Activated T-helper 1 cell treated with anti-CD3 and anti-CD28 coated beads, Interleukin-12 subunit alpha, Interleukin-12 subunit beta, Interleukin-2, Interleukin-4 antibody, amounts not matched to agents 30 ng/mL and 10 ng/mL and 1 ng/mL, durations not matched to agents 14 hours and 24 hours and 36 hours (primary cell): ENCODE measurements around the gene RPL41. TPM values are rescaled to one million over a fixed set of nuclear protein-coding genes. Genes with fewer than 3 reads are reported as not detected.

Experiments used
- DNase-seq: peaks from one replicate; pipeline ENCODE4 v3.0.0; 2021; ENCODE audit warnings: low spot score
- H3K27ac Mint-ChIP-seq: one replicate; pipeline ENCODE4 v1.8.0; 2021; ENCODE audit warnings: mild to moderate bottlenecking, mixed read lengths
- H3K27me3 Mint-ChIP-seq: one replicate; pipeline ENCODE4 v1.8.0; 2022; ENCODE audit warnings: mild to moderate bottlenecking, moderate library complexity, mixed read lengths; ENCODE audit not compliant: insufficient read depth
- H3K36me3 Mint-ChIP-seq: one replicate; pipeline ENCODE4 v1.8.0; 2021; ENCODE audit warnings: low read depth, mixed read lengths
- H3K4me1 Mint-ChIP-seq: one replicate; pipeline ENCODE4 v1.8.0; 2021; ENCODE audit warnings: low read depth, mixed read lengths
- H3K4me3 Mint-ChIP-seq: one replicate; pipeline ENCODE4 v1.8.0; 2021; ENCODE audit warnings: mild to moderate bottlenecking, moderate library complexity, mixed read lengths
- H3K9me3 Mint-ChIP-seq: one replicate; pipeline ENCODE4 v1.8.0; 2021; ENCODE audit warnings: mixed read lengths
- intact Hi-C: fragments of 100-400 bp; cut with micrococcal nuclease; formaldehyde crosslinking; loops from one replicate; pipeline ENCODE4 v1.15.1; 2024
- total RNA-seq: library from RNA; stranded (reverse); gene quantifications from 2 replicates; pipeline ENCODE4 v1.2.3, GENCODE V29; 2022

The RPL41 gene
- total RNA-seq, 1 donor from 2014 or later: 3,676 TPM

DNA sequence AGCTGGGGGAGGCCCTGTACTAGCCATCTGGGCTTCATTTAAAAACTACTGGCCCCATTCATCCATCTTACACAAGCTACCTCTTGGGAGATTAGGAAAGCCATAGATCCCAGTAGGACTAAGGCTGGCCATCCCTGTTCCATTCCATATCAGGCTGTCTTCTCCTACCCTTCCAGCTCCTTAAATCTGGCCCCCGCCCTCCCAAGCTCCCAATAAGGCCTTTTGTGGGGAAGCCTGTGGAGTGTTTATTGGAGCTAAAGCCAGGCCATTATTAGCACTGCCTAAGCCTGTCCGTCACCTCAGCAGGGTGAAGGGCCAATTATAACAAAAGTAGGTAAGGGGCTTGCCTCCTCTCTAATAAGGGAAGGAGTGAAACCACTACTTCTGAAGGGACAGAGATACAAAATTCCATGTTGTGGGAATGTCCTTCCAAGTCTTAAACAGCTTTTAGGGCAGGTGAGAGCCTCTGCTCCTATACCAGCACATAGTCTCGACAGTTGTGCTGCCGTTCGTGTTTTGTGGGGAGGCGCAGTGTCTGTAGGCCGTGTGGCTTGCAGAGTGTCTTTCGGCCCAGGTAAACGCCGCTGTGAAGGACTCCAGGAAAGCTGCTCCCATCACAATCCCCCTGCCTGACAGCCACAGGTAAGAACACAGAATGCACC lies 45.4 kb downstream of the RPL41 start:
- intact Hi-C loops: no loop called here

DNA sequence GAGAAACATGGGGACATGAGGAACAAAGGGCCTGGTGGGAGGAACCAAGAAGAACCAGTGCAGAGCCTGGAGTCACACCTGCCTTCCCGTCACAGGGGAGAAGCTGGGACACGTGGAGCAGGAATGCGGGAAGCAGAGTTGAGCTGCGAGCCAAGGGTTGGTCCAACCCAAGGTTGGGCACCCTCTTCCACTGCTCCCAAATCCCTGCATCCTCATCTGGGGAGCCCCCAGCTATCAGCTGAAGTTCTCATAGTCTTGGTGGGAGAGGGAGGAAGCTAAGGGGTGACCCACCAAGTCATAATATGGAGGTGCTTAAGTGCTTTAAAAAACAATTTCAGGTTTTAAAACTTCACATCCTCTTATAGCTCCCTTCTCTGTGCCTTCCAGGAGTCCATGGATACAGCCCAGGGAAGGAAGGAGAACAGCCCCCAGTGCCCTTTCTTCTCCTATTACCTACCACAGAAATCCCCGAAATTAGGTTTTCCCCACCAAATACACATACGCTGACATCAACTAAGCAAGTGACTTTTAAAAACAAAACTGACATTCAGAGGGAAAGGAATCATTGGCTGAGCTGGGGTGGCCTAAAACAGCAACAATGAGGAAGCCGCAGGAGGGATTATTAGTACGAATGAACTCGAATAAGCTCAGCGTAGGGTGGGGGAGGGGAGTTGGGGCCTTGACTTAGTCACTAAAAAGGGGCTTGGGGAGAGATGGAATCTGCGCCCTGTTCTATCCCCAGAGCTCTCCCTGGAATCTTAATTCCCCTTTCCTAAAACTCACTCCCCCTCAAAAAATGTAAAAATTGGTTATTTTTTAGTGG lies 46.2 kb downstream of the RPL41 start:
- DNase-seq: no peak
- H3K27ac Mint-ChIP-seq: peak overlapping the region; percentile 40
- no peaks in the 10 kb centered on the region for H3K9me3 Mint-ChIP-seq
- no peaks in the 10 kb centered on the region for H3K27me3 Mint-ChIP-seq
- peaks cover 38% of the 10 kb centered on the region for H3K4me1 Mint-ChIP-seq
- intact Hi-C loops: no loop called here
- peaks cover 63% of the 10 kb centered on the region for H3K36me3 Mint-ChIP-seq
- H3K4me3 Mint-ChIP-seq: no peak overlapping the region

More for the DNA sequence above, 45.4 kb downstream of the RPL41 start:
- H3K9me3 Mint-ChIP-seq: no peaks in the 10 kb centered on the region
- peaks cover 41% of the 10 kb centered on the region for H3K4me1 Mint-ChIP-seq
- H3K36me3 Mint-ChIP-seq: peaks cover 62% of the 10 kb centered on the region
- H3K27ac Mint-ChIP-seq: peak overlapping the region; percentile 65
- DNase-seq: no peak
- H3K27me3 Mint-ChIP-seq: no peaks in the 10 kb centered on the region
- H3K4me3 Mint-ChIP-seq: peak overlapping the region; percentile 97

DNA sequence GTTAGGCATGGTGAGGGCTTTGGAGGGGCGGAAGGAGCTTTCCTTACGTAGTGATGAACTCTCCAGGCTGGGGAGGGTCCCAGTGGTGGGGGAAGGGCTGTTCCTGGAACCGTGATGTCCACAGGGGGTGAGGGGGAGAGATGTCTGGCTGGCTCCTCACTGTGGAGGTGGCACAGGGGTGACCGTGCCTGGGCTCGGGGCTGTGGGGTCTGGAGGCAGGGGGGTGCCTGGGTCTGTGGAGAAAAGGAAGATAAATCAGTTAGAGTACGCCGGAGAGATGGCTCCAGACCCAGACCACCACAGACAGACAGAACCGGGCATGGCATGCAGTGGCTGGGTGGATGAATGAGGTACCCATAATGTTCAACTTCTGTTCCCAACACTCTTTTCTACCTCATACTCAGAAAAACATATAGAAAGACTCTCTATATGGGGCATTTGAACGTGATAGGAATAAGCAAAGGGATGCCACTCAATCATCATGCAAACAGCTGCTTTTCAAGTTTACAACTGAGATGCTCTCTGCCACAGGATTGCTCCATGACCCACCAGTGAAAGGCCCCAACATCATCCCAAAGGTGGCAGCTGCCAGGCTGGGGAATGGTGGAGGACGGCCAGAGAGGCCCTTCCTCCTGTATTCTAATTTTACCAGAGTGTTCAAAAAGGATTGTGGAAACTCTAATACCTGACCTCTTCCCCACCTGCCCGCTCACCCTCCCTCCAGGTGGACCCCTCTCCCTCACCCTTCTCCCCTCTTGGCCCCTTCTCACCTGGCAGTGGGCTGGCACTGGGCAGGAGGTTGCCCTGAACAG lies 47.3 kb downstream of the RPL41 start:
- Mint-ChIP-seq H3K4me3 (no peak overlapping the region), H3K36me3 (peaks cover 65% of the 10 kb centered on the region), H3K27me3 (no peaks in the 10 kb centered on the region), H3K9me3 (no peaks in the 10 kb centered on the region), H3K27ac (peak overlapping the region; percentile 12), H3K4me1 (peaks cover 40% of the 10 kb centered on the region)
- intact Hi-C loops: no loop called here
- DNase-seq: no peak

DNA sequence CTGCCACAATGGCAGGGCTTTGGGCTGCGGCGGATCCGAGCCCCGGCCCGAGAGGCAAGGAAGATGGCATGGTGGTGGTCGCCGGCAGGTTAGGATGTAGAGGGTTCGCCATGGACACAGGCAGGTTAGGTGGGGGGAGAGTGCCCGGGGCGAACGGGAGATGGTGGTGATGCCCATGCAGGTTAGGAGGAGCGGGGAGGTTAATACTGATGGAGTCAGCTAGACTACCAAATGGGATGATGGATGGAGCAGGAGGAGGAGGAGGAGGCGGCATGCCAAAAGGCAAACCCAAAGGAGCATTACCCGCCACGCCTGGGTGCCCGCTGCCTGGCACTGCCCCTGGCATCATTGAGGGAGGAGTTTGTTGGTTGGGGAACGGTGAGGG lies 47.9 kb downstream of the RPL41 start:
- Mint-ChIP-seq H3K27me3 (no peaks in the 10 kb centered on the region), H3K9me3 (no peaks in the 10 kb centered on the region), H3K4me1 (peaks cover 34% of the 10 kb centered on the region), H3K36me3 (peaks cover 59% of the 10 kb centered on the region), H3K27ac (no peak overlapping the region), H3K4me3 (no peak overlapping the region)
- no peak for DNase-seq
- intact Hi-C loops: no loop called here

DNA sequence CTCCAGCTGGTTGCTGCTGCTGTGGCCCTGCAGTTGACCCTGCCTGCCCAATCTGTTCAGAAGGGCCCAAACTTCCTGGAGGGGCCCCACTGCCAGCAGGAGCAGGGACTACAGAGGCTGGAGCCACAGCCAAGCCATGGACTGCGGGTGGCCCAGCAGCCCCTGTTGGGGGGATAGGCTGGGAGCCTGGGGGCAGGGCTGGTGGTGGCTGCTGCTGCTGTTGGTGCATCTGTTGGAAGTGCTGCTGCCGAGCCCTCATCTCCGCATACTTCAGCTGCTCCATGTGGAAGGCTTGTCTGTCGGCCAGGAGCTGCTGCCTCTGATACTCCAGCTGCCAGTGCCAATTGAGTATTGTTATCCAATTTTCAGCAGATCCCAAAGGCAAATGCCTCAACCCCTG lies 48.9 kb downstream of the RPL41 start:
- no peak overlapping the region for H3K4me3 Mint-ChIP-seq
- H3K36me3 Mint-ChIP-seq: peaks cover 58% of the 10 kb centered on the region
- peaks cover 24% of the 10 kb centered on the region for H3K4me1 Mint-ChIP-seq
- H3K27ac Mint-ChIP-seq: no peak overlapping the region
- DNase-seq: no peak
- no peaks in the 10 kb centered on the region for H3K9me3 Mint-ChIP-seq
- intact Hi-C loops: no loop called here
- no peaks in the 10 kb centered on the region for H3K27me3 Mint-ChIP-seq

Other genes with a start within 250 kb of the RPL41 start
- gene PYM1, start 188.7 kb upstream of the RPL41 start, total RNA-seq: 38.8 and 40.5 TPM in 2 replicates
- gene DGKA, start 185.5 kb upstream of the RPL41 start, total RNA-seq: 352 and 379 TPM in 2 replicates
- 0.29 TPM in 1 of 2 replicates, not detected in the other for gene PMEL, start 150.6 kb upstream of the RPL41 start, total RNA-seq
- gene CDK2, start 149.8 kb upstream of the RPL41 start, total RNA-seq: 93.5 and 109 TPM in 2 replicates
- gene RAB5B, start 142.6 kb upstream of the RPL41 start, total RNA-seq: 42.6 and 47.0 TPM in 2 replicates
- gene SUOX, start 119.4 kb upstream of the RPL41 start, total RNA-seq: 12.0 and 12.9 TPM in 2 replicates
- gene IKZF4, start 95.6 kb upstream of the RPL41 start, total RNA-seq: 31.9 and 35.7 TPM in 2 replicates
- gene RPS26, start 74.7 kb upstream of the RPL41 start, total RNA-seq: 35.4 and 38.2 TPM in 2 replicates
- gene ERBB3, start 36.5 kb upstream of the RPL41 start, total RNA-seq: 0.51 and 0.65 TPM in 2 replicates
- gene PA2G4, start 12.1 kb upstream of the RPL41 start, total RNA-seq: 404 and 419 TPM in 2 replicates
- 13.5 and 13.7 TPM in 2 replicates for gene ZC3H10, start 1.6 kb downstream of the RPL41 start, total RNA-seq
- 159 and 161 TPM in 2 replicates for gene ESYT1, start 11.6 kb downstream of the RPL41 start, total RNA-seq
- gene MYL6B, start 36.0 kb downstream of the RPL41 start, total RNA-seq: 58.8 and 67.6 TPM in 2 replicates
- 786 and 802 TPM in 2 replicates for gene MYL6, start 41.7 kb downstream of the RPL41 start, total RNA-seq
- gene SMARCC2, start 72.8 kb downstream of the RPL41 start, total RNA-seq: 124 and 132 TPM in 2 replicates
- gene RNF41, start 105.3 kb downstream of the RPL41 start, total RNA-seq: 46.9 and 47.2 TPM in 2 replicates
- 97.5 and 102 TPM in 2 replicates for gene NABP2, start 107.7 kb downstream of the RPL41 start, total RNA-seq
- gene SLC39A5, start 113.4 kb downstream of the RPL41 start, total RNA-seq: 0.54 and 1.4 TPM in 2 replicates
- gene ANKRD52, start 141.8 kb downstream of the RPL41 start, total RNA-seq: 71.0 and 83.9 TPM in 2 replicates
- gene COQ10A, start 150.3 kb downstream of the RPL41 start, total RNA-seq: 17.8 and 18.0 TPM in 2 replicates
- gene CS, start 183.7 kb downstream of the RPL41 start, total RNA-seq: 269 and 280 TPM in 2 replicates
- 170 and 172 TPM in 2 replicates for gene CNPY2, start 199.4 kb downstream of the RPL41 start, total RNA-seq
- gene PAN2, start 217.4 kb downstream of the RPL41 start, total RNA-seq: 20.9 and 21.3 TPM in 2 replicates
- 40.0 and 43.3 TPM in 2 replicates for gene IL23A, start 222.3 kb downstream of the RPL41 start, total RNA-seq
- 70.2 and 71.3 TPM in 2 replicates for gene STAT2, start 243.5 kb downstream of the RPL41 start, total RNA-seq
- not detected in 2 replicates for gene APOF, start 246.2 kb downstream of the RPL41 start, total RNA-seq